GM18951 (cell line): ENCODE data around the gene ZNF182.
"Not testable (repeated sequence)": the region's sequence is repeated elsewhere in the genome, so short reads cannot be mapped to it uniquely, and the experiment has no call there.

ENCODE experiments used
- POLR2A ChIP-seq: IDR thresholded peaks from 4 replicates; pipeline ENCODE4 v1.6.1; 2011; ENCODE audit warnings: mild to moderate bottlenecking; ENCODE audit not compliant: insufficient read length, insufficient read depth; ENCODE audit errors: extremely low read depth
- in situ Hi-C: fragments of 300-500 bp; cut with MboI; formaldehyde crosslinking; loops from one replicate; pipeline ENCODE4 v1.12.0; 2022; ENCODE audit warnings: low sequenced_read_pairs, mixed read lengths, inconsistent platforms; ENCODE audit not compliant: unreplicated experiment

Gene ZNF182

DNA sequence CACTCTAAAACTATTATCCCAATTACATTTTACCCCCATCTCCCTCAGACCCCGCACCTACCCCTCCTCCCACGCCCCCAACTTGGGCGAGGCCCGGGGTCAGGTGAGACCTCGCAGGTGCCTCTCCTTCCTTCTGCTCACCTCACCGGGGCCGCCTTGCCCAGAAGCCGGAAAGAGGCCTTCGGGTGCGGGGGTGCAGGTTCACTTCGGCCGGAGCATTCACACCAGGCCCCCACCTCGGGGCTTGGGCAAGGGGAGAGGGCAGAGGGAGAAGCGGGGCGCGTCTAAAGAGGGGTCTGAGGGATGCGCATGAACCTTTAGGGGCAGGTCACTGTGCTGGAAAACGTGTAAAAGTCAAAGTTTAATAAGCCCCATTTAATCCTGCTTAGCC, 427 bp downstream of the ZNF182 start:
- no peak for TF ChIP-seq POLR2A
- in situ Hi-C loops, result no loop called here

- in situ Hi-C loops, result no loop called here
- TF ChIP-seq POLR2A, result no peak
These were observed 860 bp downstream of the ZNF182 start for GRCh38 chrX:48002929-48003328.

- TF ChIP-seq POLR2A, result no peak
- in situ Hi-C loops, result no loop called here
These were observed 1.5 kb downstream of the ZNF182 start for GRCh38 chrX:48002319-48002718.

- TF ChIP-seq POLR2A, result no peak
- in situ Hi-C loops, result no loop called here
These were observed 2.5 kb downstream of the ZNF182 start for GRCh38 chrX:48001260-48001659.

DNA sequence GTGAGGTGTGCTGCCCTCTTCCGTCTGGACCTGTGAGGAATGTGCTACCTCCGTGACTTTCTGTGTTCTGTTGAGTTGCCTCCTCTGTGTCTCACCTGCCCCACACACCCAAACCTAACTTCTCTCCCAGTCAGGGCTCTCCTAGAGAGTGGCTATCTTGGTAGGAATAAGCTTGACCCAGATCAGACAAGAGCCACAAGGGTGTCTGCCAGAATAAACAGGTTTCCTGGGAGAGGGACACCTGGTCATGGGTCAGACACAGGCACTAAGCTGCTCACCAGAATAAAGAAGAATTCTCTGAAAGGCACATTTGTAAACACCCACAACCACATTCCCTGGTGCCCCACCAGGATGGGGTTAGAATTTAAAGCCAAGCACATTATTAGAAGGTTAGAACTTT, 11.1 kb downstream of the ZNF182 start:
- in situ Hi-C loops, result no loop called here
- TF ChIP-seq POLR2A, result no peak

DNA sequence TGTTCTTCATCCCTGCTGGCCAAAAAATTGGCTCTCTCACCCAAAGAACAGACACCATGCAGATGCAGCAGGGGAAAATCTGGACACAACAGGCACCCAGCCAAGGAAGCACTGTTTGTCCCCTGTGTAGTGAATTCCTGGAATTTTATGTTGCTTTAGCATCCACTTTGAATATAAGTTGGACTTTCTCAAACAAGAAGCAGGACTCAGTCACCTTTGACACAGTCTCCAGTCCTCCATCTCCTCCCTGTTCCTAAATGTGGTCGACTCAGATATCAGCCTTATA, 11.8 kb downstream of the ZNF182 start:
- in situ Hi-C loops, result no loop called here
- no peak for TF ChIP-seq POLR2A

GRCh38 chrX:47991263-47992094, 12.3 kb downstream of the ZNF182 start:
- no peak for TF ChIP-seq POLR2A
- in situ Hi-C loops, result no loop called here

GRCh38 chrX:47976254-47977151, 27.3 kb downstream of the ZNF182 start:
- TF ChIP-seq POLR2A, result no peak
- in situ Hi-C loops, result no loop called here

DNA sequence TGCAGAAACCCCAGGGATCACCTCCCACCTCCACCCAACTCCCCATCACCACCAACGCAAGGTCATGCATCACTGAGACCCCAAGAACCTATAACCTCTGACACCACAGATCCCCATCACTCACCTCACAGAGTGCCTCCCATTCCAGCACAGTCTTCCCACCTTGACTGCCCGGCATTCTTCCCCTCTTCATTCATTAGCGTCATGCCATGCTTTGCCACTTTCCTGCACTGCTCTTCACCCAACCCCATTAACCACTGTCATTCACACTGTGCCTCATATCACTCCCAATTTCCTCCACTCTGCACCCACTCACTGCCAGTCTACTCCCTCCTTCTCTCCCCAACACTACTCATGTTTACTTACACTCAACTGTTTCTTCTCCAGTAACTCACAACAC, 30.6 kb downstream of the ZNF182 start:
- in situ Hi-C loops, result no loop called here
- no peak for TF ChIP-seq POLR2A

- in situ Hi-C loops, result not testable (repeated sequence)
These were observed 38.3 kb downstream of the ZNF182 start for GRCh38 chrX:47965526-47965925.

DNA sequence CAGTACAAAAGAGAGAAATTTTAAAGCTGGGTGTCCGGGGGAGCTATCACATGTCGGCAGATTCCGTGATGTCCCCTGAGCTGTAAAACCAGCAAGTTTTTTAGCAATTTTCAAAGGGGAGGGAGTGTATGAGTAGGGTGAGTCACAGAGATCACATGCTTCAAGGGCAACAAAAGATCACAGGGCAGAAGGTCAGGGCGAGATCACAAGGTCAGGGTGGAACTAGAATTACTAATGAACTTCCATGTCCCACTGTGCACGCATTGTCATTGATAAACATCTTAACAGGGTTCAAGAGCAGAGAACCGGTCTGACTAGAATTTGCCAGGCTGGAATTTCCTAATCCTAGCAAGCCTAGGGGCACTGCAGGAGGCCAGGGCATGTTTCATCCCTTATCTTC, 42.0 kb downstream of the ZNF182 start:
- in situ Hi-C loops, result not testable (repeated sequence)

DNA sequence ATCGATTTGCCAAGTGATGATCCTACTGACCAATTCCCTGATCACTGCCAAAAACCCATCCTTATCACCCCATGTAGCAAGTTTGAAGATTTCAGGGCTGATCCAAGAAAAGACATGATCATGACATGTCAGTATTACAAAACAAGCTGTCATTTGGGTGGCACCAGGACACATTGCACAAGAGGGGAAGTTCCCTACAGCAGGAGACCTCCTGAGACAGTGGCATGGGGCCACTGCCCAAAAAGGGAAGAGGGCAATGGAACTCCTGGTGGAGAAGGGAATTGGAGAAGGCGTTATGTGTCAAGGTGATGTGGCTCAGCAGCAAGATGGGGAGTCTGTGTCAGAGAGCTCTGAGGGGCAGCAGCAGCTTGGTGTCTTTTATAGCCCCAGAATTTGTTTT, 43.4 kb downstream of the ZNF182 start:
- no peak for TF ChIP-seq POLR2A
- in situ Hi-C loops, result no loop called here

DNA sequence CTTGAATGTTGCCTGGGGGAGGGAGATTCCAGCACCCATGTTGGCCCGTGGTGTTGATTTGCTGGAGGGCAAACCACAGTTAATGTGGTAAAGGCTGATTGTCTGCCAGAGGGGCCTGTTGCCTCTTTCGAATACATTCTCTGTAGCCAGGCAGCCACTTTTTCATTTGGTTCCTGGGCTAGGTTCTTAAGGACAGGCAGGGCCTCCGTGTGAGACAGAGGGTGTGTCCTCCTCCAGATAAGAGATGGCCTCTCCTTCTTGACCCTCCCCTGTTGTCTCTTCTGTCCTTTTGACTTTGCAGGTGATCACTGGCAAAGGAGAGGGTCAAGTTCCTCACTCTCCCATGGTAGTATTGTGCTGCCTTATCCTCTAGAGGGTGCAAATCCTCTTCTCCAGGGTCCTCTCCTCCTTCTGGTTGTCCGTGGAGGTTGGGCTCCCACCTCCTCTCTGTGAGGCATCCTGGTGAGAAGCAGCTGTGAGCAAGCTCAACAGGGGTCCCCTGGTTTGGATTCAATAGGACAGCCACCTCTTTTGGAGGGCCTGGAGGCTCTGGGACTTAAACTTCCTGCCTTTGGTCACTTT, 44.9 kb downstream of the ZNF182 start:
- in situ Hi-C loops, result no loop called here
- TF ChIP-seq POLR2A, result no peak

- in situ Hi-C loops, result not testable (repeated sequence)
These were observed 45.6 kb downstream of the ZNF182 start for GRCh38 chrX:47958206-47958605.
